GM18517 (cell line): ENCODE data around the gene SLF1.
A peak's percentile ranks its signal among the peaks of the same experiment; 100 is the strongest.

Source experiments
- ATAC-seq: cut with Tn5 transposase; IDR thresholded peaks from one replicate; pipeline ENCODE4 v1.9.1; 2021; ENCODE audit warnings: mild to moderate bottlenecking, moderate library complexity; ENCODE audit not compliant: unreplicated experiment

Gene SLF1

GRCh38 chr5:94660506-94660905, 42.0 kb downstream of the SLF1 start:
- ATAC-seq = no peak

GRCh38 chr5:94661086-94661485, 42.6 kb downstream of the SLF1 start:
- ATAC-seq = no peak

DNA sequence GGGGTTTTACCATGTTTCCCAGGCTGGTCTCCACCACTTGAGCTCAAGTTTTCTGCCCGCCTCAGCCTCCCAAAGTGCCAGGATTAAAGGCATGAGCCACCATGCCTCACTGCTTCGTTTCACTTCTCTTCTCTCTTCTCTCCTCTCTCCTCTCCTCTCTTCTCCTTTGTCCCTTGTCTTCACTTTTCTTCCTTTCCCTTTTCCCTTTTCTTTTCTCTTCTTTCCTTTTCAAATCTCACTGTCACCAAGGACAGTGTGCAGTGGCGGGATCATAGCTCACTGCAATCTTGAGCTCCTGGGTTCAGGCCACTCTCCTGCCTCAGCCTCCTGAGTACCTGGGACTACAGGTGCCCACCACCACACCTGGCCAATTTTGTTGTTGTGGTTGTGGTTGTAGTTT, 49.5 kb downstream of the SLF1 start:
- ATAC-seq = no peak

GRCh38 chr5:94670726-94671125, 52.3 kb downstream of the SLF1 start:
- ATAC-seq = no peak

DNA sequence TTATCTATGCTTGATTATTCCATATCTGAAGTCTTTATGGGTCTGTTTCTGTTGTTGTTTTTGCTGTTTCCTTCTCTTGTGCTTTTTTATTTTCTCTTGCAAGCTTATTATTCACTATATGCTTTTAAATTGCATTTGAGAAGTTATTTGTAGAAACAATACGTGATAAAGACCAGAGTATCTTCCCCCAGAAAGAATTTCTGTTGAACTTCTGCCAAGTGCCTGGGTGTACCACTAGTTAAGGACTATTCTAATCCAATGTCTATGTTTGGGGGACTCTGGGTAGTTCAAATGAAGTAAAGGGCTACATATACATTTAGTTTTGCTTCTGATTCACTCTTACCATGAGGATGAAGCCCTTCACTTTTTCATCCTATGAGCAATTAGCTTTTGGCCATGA, 54.3 kb downstream of the SLF1 start:
- no peak for ATAC-seq

GRCh38 chr5:94674490-94675382, 56.3 kb downstream of the SLF1 start:
- ATAC-seq = no peak

DNA sequence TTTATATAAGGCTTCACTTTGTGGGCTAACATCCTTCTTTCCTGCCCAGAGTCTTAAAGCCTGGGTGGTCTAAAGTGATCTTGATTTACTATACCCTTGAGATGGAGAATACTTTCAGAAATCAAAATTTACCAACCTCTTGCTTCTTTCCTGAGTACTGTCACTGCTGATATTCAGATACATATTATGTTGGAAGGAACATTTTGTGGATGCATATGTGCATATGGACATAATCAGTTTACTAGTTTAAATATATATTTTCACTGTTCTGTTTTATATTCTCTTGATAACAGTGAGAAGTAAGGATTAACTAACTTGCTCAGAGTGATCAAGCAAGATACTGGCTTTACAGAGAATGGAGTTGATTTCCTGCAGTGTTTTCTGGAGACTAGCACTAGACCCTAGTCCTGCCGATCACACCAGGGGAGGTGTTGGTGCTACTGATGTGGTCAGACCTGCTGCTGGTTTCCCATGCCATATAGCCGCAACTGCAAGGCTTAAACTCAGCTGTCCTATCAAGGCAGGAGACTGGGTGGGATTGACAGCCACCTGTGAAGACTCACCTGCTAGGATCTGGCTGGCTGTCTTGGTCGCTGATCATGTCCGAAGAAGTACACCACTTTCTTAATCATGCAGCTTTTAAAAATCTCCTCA, 57.6 kb downstream of the SLF1 start:
- ATAC-seq = no peak

- no peak for ATAC-seq
These were observed 64.5 kb downstream of the SLF1 start for GRCh38 chr5:94682814-94683520.

DNA sequence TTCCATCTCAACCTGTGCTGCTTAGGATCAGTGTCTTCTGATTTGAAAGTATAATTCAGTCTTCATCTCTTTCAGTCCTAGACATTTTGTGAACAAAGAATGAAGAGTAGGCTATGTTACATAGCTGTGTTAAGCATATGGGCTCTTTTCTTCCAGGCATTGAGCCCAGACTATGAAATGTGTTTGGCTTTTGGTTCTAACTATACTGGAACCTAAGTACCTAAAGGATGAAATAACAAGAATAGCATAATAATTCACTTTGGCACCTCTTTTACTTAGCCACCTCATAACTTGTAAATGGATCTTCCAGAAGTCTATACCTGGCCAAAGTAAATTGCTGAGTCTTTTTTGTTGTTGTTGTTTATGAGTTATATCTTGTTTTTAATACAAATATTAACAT, 71.4 kb downstream of the SLF1 start:
- ATAC-seq = no peak

GRCh38 chr5:94690778-94691177, 72.3 kb downstream of the SLF1 start:
- no peak for ATAC-seq

GRCh38 chr5:94691291-94691690, 72.8 kb downstream of the SLF1 start:
- no peak for ATAC-seq

GRCh38 chr5:94691949-94692348, 73.5 kb downstream of the SLF1 start:
- ATAC-seq = no peak

GRCh38 chr5:94692581-94692980, 74.1 kb downstream of the SLF1 start:
- no peak for ATAC-seq

DNA sequence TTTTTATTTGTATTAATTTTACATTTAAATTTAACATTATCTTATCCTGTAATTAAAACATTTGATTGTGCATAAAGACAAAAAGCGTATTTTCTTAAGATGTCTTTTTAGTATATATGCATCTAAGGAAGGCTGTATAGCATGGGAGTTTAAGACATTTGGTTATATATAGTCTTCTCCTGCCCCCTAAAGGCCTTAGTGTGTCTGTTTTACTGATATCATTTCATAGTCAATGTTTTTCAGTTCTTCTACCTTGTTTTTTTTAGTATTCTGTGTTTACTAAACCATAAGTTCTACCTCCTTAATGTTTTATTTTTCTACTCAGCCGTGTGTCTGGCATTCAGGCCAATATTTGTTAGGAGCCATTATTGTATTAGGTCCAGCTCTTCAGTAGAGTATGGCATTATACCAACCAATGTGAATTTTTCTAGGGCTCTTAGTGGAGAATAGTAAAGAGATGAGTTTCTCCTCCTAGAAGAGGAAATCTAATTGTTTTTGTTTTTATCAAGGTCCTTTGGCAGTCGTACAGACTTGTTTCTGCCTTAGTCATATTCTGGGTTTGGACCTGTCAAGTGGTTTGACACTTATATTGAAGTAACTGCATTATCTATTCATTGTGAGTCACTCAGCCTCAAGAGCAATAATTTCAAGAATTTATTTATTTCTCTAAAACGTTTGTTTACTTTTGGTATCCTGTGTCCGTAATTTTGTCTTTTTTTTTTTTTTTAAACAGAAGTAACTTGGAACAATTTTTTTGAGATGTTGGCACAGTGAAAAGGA, 74.8 kb downstream of the SLF1 start:
- ATAC-seq = peak; percentile 64

DNA sequence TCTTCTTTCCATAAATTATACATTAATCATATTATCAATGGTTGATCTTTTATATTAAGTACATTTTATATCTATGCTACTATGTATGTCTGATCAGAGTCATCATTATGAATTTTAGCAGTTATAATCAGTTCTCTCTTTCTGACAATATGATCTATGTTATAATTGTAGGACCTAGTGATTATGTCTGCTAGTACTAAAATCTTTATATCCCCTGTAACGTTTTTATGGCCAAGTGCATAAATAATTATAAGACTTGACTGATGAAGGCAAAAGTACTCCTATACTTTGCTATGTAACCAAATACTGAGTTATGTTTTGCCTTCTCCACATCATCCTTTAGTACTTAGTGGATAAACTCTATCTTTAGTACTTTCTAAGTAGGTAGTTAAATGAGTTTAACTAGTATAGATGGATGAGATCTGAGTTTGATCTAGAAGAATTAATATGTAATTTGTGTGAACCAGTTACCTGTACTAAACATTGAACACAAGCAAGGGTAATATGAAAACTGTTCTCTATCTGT, 75.4 kb downstream of the SLF1 start:
- ATAC-seq = no peak

GRCh38 chr5:94694671-94695070, 76.2 kb downstream of the SLF1 start:
- no peak for ATAC-seq

- ATAC-seq = no peak
These were observed 79.7 kb downstream of the SLF1 start for GRCh38 chr5:94698197-94698596.

DNA sequence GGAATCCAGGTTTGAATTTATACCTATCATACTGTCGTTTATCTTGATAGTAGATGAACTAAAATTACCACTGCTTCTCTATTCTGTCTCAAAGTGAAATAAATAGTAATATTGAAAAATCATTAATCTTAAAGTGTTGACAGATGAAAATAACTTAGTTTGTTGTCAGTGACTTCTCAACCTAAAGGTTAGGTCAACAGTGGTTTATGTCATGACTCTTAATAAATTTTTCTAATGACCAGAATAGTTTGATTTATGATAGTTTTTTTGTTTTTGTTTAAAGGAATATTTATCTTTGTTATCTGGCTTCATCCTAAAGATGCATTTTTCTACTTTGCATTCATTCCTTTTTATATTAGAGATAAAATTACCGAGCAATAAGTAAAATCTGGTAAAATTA, 81.1 kb downstream of the SLF1 start:
- ATAC-seq = no peak

- peak; percentile 82 for ATAC-seq
These were observed 82.1 kb downstream of the SLF1 start for GRCh38 chr5:94700592-94700991.

DNA sequence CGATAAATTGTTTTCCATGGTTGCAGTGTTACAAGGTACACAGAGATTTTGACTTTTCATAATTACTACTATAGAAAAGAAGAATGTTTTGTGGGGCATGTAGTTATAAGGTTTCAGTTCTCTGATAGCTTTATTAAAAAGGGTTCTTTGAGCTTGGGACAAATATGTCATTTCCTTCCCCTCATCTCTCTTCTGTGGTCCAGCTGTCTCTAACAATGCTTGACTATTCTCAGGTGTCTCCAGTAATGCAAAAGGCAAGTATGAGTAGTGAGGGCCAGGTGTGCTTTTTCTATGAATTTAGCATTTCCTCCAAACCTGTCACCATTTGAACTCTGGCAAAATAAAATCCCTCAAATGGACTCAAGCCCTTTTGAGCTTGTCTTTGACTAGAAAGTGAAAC, 84.3 kb downstream of the SLF1 start:
- peak; percentile 55 for ATAC-seq

GRCh38 chr5:94705427-94705826, 87.0 kb downstream of the SLF1 start:
- ATAC-seq = no peak
